HG03135 (cell line): ENCODE results near the gene GSG1L.

Experiments used
- ATAC-seq: cut with Tn5 transposase; IDR thresholded peaks from one replicate; pipeline ENCODE4 v1.9.1; 2021; ENCODE audit warnings: mild to moderate bottlenecking, moderate library complexity; ENCODE audit not compliant: unreplicated experiment

The GSG1L gene

DNA sequence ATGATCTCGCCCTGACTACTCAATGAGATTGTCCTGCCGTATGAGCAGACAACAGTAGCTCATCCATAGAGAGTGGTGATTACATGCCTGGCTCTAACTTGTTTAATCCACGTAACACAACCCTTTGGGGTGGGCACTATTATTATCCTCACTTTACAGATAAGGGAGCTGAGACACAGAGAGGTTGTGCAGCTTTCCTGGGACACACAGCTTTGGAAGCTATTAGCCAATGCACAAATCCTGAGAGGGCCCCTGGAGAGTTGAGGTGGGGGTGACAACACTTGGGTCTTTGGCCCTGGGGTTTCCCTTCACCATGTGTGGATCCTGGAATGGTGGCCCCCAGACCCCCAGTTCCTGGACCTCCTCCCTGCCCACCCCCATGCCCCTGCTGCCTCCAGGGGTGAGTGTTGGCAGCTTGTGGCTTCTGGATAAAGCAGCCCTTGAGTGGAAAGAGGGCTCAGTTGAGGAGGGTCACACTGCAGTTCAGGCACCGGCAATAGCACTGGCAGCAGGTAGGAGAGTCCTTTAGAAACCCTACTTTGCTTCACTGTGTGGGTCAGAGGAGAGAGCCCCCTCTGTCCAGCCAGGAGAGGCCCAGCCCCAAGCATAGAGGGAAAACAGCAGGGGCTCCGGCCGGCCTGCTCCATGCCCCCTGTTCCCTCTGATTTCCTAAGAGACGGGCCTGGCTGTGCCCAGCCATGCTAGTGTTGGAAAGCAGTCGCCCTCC, 282.9 kb downstream of the GSG1L start:
- ATAC-seq = no peak

DNA sequence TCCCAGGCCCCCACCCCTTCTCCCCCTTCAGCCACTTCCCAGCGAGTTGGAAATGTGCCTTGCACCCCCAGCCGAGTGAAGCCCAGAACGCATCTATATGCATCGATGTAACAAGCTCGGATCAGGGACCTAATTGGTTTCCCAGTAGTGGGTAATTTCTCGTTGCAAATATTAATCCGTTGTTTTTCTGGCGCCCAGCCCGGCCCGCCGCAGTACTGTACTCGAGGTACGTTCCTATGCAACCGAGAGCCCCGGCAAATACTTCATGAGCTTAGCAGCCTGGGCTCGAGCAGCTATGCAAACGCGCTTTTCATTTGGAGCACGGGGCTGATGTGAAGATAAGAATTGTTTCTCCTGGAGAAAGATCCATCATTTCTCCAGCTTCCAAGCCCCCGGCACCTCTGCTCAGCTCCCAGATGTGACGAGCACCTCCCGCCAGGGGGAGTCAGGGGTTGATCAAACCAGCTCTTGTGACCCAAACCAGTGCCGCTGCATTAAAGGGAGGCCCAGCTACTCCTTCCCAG, 283.8 kb downstream of the GSG1L start:
- no peak for ATAC-seq

DNA sequence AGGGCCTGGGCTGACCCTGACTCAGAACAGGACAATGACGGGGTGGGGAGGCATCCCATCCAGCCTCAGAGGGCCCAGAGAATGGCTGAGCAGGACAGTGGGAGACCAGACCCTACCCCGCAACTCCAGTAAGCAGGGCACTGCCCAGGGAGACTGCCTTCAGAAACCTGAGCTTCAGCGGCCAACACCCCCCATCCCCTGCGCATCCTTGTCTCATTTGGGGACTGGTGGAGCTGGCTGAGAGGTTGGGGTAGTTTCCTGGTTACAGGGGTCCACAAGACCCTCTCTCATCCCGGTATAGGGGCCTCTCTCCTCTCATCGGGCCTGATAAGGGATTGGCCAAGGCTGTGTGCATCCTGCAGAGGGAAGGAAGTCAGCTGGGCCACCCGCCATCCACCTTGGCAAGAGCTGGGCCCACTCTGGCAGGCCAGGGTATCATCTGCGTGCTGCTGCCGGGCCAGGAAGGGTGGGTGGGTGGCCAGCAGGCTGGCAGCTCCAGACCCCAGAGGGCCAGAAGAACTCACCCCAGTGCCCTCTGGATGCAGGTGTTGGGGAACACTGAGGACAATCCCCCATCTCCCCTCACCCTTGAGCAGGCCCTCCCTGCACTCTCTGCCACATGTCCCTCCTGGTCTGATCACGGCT, 284.5 kb downstream of the GSG1L start:
- ATAC-seq = no peak

DNA sequence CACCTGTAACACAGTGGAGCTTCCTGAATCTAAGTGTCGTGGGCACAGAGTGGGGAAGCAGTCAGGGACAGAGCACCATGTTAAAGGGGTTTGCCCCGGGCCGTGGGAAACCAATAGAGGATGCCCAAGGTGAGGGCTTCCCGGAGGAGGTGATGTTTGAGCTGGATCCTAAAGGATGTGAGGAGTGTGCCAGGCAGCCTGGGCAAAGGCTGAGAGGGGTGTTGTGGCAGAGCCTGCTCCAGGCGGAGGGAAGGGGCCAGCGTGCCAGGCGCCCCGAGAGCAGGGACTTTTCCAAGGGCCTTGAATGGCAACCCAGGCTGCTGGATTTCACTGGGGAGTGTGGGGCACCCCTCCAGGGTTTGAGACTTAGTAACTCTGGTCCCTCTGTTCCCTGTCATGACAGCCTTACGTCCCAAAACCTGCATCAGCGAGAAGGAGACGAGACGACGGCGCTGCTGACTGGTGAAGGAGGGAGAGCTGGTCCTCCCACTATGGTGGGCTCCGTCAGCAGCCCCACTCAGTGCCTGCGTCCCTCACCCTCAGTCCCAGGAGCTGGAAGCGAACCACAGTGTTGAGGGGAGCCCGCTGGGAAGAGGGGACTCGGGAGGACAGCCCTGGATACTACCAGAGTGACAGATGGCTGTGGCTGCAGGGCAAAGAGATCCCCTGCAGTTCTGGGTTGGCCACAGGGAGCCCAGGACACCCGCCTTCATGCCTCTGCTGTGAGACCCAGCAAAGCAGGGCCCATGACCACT, 285.2 kb downstream of the GSG1L start:
- ATAC-seq = no peak

DNA sequence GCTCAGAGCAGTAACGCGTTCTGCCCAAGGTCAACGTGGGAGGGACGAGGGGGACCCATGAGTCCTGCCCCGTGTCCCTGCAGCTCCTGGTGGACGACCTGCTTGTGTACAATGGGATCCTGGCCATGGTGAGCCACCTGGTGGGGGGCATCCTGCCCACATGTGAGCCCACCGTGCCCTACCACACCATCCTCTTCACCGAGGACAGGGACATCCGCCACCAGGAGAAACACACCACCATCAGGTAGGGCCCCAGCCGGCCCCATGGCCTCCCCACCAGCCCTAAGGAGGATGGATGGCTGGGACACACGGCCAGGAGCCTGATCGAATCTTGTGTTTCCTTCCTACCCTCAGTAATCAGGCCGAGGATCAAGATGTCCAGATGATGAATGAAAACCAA, 286.0 kb downstream of the GSG1L start:
- ATAC-seq = no peak

DNA sequence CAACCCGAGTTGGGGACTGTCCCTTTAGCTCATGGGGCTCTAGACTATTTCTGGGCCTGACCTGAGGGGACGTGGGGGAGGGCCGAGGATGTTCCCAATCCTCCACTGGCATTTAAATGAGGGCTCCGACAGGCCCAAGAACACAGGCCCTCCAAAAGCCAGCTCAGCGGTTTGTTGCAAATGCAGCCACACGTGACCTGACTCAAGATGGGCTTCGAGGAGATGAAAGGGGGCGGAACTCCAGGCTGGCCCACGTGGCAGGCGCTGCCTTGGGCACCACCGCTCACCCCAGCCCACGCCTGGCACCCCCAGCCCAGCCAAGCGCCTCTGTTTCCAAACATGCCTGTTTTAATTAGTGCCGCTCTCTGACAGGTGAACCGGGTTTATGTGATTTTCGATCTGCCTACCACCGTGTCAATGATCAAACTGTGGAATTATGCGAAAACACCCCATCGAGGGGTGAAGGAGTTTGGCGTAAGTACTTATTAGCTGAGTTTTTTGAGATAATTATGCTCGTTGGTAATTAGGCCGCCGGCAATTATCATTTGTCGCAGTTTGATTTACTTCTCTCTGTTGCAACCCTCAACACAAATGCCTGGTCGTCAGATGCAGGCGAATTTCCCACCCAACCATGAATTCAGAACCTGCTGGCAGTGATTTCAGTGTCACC, 286.8 kb downstream of the GSG1L start:
- ATAC-seq = no peak

DNA sequence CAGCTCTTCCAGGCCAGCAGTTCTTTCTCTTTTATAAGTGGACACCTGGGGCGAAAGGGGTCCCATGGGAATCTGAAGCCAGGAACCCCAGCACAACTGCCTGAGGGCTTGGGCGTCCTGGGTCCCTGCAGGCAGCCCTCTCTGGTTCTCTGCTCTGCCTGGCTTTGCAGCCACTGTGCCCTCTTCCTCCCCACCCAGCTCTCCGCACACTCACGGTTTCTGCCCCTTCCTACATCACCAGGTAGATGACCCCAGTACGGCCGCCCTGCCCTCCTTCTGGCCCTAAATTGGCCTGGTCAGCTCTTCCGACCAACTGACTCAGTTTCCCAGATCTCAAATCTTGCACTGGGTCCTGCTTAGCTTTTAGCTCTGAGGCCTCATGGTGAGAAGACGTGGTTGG, 288.3 kb downstream of the GSG1L start:
- no peak for ATAC-seq

DNA sequence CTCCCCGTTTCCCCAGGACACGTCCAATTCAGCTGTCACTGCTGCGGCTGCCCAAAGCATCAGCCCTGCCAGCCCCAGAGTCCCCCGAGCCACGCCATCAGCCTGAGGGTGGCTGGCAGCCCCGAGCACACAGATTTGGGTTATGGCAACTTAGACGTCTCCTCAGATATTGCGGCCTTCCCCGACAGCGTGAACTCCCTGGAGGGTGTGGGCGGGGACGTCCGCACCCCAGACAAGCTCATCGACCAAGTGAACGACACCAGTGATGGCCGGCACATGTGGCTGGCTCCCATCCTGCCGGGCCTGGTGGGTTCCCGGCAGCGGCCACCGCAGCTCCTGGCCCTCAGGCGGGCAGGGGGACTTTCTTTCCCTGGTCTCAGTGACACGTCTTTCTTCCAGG, 288.7 kb downstream of the GSG1L start:
- no peak for ATAC-seq

DNA sequence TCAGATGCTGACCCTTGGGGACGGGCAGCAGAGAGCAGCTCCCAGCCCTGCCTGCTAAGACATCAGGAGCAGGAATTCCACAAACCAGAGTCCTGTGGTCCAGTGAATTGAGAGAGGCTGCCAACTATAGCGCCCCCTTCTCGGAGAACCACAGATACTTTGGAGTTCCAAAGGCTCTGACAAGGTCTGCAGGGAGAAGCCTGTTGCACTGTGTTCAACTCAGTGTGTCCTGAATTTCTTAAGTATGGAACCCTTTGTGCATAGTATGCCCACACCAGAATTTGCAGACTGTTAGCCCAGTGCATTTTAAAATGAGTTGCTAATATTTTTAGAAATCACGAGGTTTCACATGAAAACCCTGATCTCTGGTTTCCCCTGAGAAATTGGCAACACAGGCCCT, 290.2 kb downstream of the GSG1L start:
- ATAC-seq = no peak

DNA sequence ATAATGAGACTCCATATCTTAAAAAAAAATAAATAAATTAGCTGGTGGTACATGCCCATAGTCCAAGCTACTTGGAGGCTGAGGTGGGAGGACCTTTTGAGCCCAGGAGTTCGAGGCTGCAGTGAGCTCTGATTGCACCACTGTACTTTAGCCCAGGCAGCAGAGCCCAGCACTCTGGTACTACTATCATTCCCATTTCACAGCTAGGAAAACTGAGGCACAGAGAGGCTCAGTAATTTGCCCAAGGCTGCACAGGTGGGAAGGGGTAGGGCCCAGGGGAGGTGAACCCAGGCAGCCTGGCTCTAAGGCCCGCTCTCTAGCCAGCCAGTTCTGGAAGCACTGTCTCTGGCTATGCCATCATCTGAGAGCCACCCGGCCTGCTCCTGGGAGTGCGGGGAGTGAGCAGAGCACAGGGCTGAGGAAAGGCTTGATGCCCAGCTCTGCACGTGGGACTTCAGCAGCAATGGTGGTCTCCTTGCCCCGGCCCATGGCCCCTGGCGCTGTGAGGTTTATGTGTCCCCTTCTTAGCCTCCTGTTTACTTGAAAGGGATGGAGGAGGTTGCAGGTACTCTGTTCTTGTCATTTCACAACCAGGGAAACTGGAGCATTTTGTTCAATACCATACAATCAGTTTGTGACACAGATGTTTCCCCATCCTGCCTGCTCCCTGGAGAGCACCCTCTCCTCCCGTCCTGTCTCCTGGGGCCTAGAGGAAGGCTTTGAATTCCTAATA, 291.3 kb downstream of the GSG1L start:
- no peak for ATAC-seq

DNA sequence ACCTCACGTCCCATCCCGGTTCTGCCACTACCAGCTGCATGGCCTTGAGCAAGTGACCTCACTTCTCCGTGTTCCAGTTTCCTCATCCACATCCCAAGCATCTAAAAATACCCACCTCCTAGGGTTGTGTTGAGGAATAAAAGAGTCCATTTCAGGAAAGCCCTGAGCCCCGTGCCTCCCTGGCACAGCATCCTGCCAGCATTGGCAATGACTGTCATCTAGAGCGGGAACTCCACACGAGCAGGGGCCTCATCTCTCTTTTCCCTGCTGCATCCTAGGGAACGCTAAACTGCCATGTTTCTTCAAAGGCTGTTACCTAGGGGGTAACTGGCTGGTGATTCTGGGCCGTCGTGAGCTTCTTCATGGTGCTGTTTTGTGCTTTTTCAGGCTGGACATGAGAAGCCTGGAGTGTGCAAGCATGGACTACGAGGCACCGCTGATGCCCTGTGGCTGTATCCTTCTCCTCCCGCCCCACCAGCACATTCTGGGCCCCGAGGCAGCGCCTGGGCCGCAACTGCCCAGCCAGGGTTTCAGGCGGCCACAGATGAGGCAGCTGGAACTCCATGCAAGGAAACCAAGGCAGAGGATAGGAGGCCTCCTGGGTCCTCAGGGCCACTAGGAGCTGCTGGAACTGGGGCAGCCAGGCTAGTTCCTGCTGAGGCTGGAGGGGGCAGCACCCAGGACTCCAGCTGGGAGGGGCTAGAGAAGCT, 292.2 kb downstream of the GSG1L start:
- ATAC-seq = no peak

DNA sequence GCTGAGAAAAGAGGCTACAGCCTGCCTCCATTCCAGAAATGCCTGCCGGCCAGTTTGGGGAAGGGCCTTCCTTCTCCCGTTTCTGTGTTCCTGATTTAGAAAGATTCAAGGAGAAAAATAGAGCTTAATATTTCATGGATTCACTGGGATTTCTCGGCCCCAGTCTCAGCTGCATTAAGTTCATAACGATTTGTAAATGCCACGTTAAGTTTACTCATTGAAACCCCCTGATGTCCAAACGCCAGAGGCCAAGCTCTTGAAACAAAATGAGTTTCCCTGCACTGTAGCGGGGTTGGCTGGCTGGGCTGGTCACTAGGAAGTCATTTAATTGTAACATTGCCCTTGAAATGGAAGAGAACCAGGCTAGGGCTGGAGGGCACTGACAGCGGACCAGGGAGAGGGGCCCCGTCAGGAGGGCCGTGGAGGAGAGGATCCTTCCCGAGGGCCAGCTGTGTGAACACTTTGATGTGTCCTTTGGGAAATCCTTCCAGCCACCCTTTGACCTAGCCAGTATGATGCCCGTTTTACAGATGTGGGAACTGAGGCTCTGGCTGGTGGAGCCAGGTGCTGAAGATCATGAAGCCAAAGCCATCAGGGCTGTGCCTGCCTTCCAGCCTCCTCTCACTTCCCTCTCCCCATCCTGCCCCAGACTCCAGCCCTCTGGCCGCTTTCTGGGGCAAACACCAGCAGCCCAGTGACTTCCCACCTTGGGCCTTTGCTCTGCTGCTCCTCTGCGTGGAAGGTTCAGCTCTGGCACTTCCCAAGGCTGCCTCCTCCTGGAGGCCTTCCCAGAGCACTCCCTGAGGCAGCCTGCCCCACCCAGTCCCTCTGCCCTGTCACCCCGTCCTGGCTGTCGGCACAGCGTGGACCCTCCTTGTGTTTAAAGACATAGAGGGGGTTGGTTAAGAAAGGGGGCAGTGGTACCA, 293.0 kb downstream of the GSG1L start:
- ATAC-seq = no peak

DNA sequence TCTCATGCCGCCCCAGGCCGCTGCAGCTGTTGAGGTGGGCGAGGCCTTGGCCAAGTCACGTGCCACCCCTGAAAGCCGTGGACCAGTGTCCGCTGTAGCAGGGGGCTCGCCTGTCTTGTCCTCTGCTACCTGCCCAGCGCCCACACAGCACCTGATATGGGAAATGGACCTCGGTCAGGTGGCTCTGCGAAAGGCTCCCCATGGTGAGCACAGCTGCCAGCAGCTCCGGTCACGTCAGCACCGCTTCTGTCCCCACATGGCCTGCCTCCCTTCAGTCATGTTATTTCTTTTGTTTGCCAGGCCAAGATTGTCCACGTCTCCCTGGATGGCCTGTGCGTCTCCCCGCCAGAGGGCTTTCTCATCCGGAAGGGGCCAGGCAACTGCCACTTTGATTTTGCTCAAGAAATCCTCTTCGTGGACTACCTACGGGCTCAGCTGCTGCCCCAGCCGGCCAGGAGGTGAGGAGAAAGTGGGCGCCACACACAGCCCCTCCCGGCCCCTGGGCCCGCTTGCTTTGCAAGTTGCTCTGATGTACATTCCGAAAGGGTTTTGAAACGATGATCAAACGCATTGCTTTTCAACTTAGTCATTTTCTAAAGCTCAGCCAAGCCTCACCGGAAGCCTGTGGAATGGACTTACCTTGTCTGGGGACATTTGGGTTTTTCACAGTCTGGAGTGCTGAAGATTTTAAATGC, 293.8 kb downstream of the GSG1L start:
- no peak for ATAC-seq

DNA sequence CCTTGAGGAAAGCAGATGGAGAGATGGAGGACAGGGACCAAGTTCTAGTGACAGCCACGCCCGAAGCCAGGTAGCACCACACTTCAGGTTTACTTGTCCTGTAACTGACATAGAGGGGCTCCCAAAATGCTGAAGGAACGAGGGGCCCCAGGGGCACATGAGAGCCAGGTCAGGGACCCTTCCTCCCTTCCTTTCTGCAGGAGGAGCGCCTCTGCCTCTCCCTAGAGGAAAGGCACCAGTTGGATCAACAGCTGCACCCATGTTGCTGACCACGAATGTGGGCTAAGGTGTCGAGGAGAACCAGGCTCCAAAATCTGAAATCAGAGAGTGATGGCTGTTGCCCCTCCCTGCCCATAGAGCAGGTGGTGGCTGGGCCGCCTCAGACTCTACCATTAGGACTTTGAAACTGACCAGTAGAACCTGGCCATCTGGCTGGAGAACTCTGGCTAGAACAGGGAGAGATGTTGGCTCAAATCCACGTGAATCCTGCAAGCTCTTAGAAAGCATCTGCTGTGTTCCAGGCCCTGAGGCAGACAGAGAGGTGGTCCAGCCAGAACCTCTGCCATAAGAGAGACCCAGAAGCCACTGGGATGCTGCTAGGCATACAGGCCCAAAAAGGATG, 294.8 kb downstream of the GSG1L start:
- no peak for ATAC-seq

DNA sequence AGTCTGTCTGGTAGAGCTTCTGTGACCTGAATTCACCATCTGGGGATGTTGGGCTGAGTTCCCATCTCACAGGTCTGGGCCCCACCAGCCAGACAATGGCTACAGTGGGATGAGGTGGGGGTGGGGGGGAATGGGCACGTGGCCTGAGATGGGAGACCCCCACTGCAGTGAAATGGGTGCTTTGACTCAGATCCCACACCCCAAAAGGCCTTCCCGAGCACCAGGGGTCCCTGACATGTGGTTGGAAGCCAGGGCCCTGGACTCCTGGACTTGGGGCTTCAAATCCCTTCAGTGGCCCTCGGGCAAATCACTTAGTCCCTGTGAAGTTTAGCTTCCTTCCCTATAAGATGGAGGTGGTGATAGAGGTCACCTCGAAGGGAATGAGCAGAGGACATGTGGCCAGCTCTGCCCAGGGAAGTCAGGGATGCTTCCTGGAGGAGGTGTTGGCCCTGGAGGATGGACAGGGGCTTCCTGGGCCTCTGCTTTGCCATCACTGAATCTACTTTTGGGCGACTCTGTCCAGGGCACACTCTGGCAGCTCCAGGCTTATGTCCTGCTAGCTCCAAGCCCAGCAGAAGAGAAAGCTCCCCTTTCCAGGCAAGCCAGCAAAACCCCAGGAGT, 295.4 kb downstream of the GSG1L start:
- ATAC-seq = no peak

DNA sequence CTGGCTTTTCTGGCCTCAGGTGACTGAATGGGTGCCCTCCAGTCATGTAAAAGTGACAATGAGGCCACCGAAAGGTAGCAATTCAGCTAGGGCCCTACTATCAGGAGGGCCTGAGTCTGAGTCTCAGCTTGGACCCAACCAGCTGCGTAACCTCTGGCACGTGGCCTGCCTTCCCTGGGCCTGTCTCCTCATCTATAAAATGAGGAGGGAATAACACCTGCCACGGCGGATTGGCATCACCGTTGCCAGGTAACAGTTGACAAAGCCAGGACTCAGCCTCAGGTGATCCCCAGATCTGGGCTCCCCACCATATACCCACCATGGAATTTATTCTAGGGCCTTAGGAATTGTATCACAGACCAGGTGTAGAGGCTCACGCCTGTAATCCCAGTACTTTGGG, 296.4 kb downstream of the GSG1L start:
- ATAC-seq = no peak

DNA sequence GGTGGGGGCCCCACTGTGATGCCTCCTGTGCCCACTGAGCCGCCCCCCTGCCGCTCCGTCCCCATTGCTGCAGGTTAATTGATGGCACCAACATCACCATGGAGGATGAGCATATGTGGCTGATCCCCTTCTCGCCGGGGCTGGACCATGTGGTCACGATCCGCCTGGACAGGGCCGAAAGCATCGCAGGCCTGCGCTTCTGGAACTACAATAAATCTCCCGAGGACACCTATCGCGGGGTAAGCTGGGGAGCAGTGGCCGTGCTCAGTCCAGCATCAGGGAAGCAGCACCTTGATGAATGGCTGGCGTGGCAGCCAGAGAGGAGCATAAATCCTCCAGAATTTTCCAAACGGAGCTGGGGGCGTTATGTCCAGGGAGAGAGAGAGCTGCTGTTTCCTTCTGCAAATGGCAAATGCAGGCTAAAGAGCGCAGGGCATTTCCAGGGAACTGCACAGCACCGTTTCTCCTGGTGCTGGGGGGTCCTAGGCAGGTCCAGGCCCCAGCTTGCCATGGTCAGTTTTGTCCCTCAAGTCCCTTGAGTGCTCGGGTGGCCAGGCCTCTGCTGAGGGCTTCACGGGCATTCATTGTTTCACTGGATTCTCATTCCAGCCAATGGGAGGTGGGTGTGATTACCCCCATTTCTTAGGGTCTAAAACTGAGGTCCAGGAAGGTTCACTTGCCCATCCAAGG, 297.1 kb downstream of the GSG1L start:
- ATAC-seq = no peak
